HEK293 (cell line): ENCODE results near the gene METAP1.

ENCODE experiments used
- CTCF ChIA-PET: fragments of 350-600 bp; formaldehyde crosslinking; extraction: SDS; loops from one replicate; lab custom pipeline; 2021; ENCODE audit warnings: antibody characterized with exemption; lab: Yijun Ruan, JAX
- POLR2A ChIA-PET: fragments of 300-600 bp; formaldehyde crosslinking; extraction: SDS; loops from one replicate; lab custom pipeline; 2020; ENCODE audit warnings: antibody characterized with exemption, inconsistent platforms; lab: Yijun Ruan, JAX
- H3K27ac ChIP-seq: fragments of 200-500 bp; sonication (Bioruptor generic); 2 replicates; pipeline ENCODE4 v1.5.1; 2014; ENCODE audit warnings: low read depth, low read length, control low read depth, inconsistent platforms; ENCODE audit errors: extremely low read depth
- H3K36me3 ChIP-seq, 2 experiments: fragments of 200-500 bp in 1 of 2; sonication (Bioruptor generic) in 1 of 2; 1 replicate in 1 of 2; 2 replicates in 1 of 2; pipeline ENCODE4 v1.5.1; 2014 to 2017; ENCODE audit warnings: inconsistent platforms in 2 of 2, low read length in 2 of 2; ENCODE audit not compliant: control insufficient read depth in 2 of 2, insufficient read depth in 1 of 2
- H3K4me1 ChIP-seq: fragments of 200-500 bp; sonication (Bioruptor generic); 2 replicates; pipeline ENCODE4 v1.5.1; 2014; ENCODE audit warnings: mild to moderate bottlenecking, low read length, inconsistent platforms; ENCODE audit not compliant: control insufficient read depth, insufficient read depth
- H3K4me3 ChIP-seq: 2 replicates; pipeline ENCODE4 v1.5.1; 2011; ENCODE audit warnings: low read depth, mild to moderate bottlenecking, control low read depth, low read length, moderate library complexity
- H3K9me3 ChIP-seq: fragments of 200-500 bp; sonication (Bioruptor generic); 2 replicates; pipeline ENCODE4 v1.5.1; 2014; ENCODE audit warnings: low read depth, low read length, inconsistent platforms; ENCODE audit not compliant: control insufficient read depth, insufficient read depth
- IKZF3 ChIP-seq: fragments of 450-650 bp; IDR thresholded peaks from 2 replicates; pipeline ENCODE4 v1.5.0; 2018; ENCODE audit warnings: missing biosample characterization, mild to moderate bottlenecking, missing genetic modification characterization, moderate library complexity
- ZBTB8A ChIP-seq: fragments of 450-650 bp; formaldehyde crosslinking; IDR thresholded peaks from 2 replicates; pipeline ENCODE4 v1.5.1; 2016; ENCODE audit warnings: missing biosample characterization, missing genetic modification characterization
- ZFP3 ChIP-seq: fragments of 450-650 bp; formaldehyde crosslinking; IDR thresholded peaks from 2 replicates; pipeline ENCODE4 v1.5.1; 2016; ENCODE audit warnings: low read depth, missing biosample characterization, missing genetic modification characterization
- ZNF140 ChIP-seq: fragments of 450-650 bp; formaldehyde crosslinking; IDR thresholded peaks from 2 replicates; pipeline ENCODE4 v1.5.1; 2016; ENCODE audit warnings: missing biosample characterization, missing genetic modification characterization
- ZNF19 ChIP-seq: fragments of 450-650 bp; formaldehyde crosslinking; IDR thresholded peaks from 2 replicates; pipeline ENCODE4; 2016; ENCODE audit warnings: missing biosample characterization, missing genetic modification characterization, low read depth
- ZNF394 ChIP-seq: fragments of 450-650 bp; formaldehyde crosslinking; IDR thresholded peaks from 2 replicates; pipeline ENCODE4 v1.5.1; 2016; ENCODE audit warnings: missing biosample characterization, missing genetic modification characterization, mild to moderate bottlenecking, moderate library complexity, borderline replicate concordance
- ZNF426 ChIP-seq: fragments of 450-650 bp; formaldehyde crosslinking; IDR thresholded peaks from 2 replicates; pipeline ENCODE4 v1.5.1; 2017; ENCODE audit warnings: missing biosample characterization, missing genetic modification characterization, mild to moderate bottlenecking, inconsistent platforms, moderate library complexity
- ZNF433 ChIP-seq: fragments of 450-650 bp; formaldehyde crosslinking; IDR thresholded peaks from 2 replicates; pipeline ENCODE4 v1.5.1; 2016; ENCODE audit warnings: missing biosample characterization, missing genetic modification characterization, low read depth
- ZNF555 ChIP-seq: fragments of 450-650 bp; formaldehyde crosslinking; conservative IDR thresholded peaks from 2 replicates; pipeline ENCODE4 v1.5.1; 2017; ENCODE audit warnings: missing biosample characterization, mild to moderate bottlenecking, missing genetic modification characterization, inconsistent platforms
- ZNF654 ChIP-seq: fragments of 450-650 bp; formaldehyde crosslinking; IDR thresholded peaks from 2 replicates; pipeline ENCODE4 v1.5.1; 2016; ENCODE audit warnings: low read depth, missing biosample characterization, missing genetic modification characterization
- ZNF670 ChIP-seq: fragments of 450-650 bp; formaldehyde crosslinking; IDR thresholded peaks from 2 replicates; pipeline ENCODE4 v1.5.1; 2016; ENCODE audit warnings: missing biosample characterization, missing genetic modification characterization, low read depth
- ZXDB ChIP-seq: fragments of 450-650 bp; formaldehyde crosslinking; IDR thresholded peaks from 2 replicates; pipeline ENCODE4 v1.5.1; 2016; ENCODE audit warnings: missing biosample characterization, missing genetic modification characterization
- TF ChIP-seq, protein P1 (sequence below): fragments of 450-650 bp; formaldehyde crosslinking; IDR thresholded peaks from 2 replicates; pipeline ENCODE4 v1.5.1; 2016; ENCODE audit warnings: missing biosample characterization, missing genetic modification characterization
- TF ChIP-seq, protein P2 (sequence below): fragments of 450-650 bp; formaldehyde crosslinking; conservative IDR thresholded peaks from 2 replicates; pipeline ENCODE4 v1.5.1; 2016; ENCODE audit warnings: low read depth, missing biosample characterization, missing genetic modification characterization
- TF ChIP-seq, protein P3 (sequence below): fragments of 450-650 bp; formaldehyde crosslinking; IDR thresholded peaks from 2 replicates; pipeline ENCODE4 v1.5.1; 2016; ENCODE audit warnings: missing biosample characterization, missing genetic modification characterization, low read depth
- TF ChIP-seq, protein P4 (sequence below): fragments of 450-650 bp; formaldehyde crosslinking; conservative IDR thresholded peaks from 2 replicates; pipeline ENCODE4 v1.5.1; 2016; ENCODE audit warnings: low read depth, missing biosample characterization, missing genetic modification characterization

METAP1 gene

DNA sequence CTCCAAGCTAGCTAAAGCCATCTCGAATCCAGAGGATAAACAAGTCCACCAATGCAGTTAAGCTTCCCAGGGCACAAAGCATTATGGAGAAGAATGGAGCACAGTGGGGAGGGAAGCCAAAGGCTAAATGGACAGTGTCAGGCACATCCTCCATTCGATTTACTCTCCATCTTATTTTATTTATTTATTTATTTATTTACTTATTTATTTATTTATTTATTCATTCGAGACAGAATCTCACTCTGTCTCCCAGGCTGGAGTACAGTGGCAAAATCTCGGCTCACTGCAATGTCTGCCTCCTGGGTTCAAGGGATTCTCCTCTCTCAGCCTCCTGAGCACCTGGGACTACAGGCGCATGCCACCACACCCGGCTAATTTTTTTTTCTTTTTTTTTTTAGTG is 40.3 kb upstream of the METAP1 start:
- no peak overlapping the region for H3K4me3 ChIP-seq
- ChIA-PET POLR2A (no interaction called here), CTCF (interaction anchor here (0.7 kb wide), 1 partner anchor 26 kb away, joined by 3 read pairs; no protein-coding TSS in a partner anchor)
- no peaks in the 10 kb centered on the region for H3K4me1 ChIP-seq
- H3K9me3 ChIP-seq = no peaks in the 10 kb centered on the region
- TF ChIP-seq ZBTB8A (tag by site-specific recombination) = 0 out of 2 replicates have a peak, but pooled peaks have one; percentile 22
- peak; percentile 48 for TF ChIP-seq ZNF426
- TF ChIP-seq ZXDB (tag by site-specific recombination) = no peak
- peak; percentile 52; the same call in 1 of the 2 replicates for TF ChIP-seq ZNF433 (tag by site-specific recombination)
- peak; percentile 12; the same call in 1 of the 2 replicates for TF ChIP-seq ZNF140 (tag by site-specific recombination)
- TF ChIP-seq, protein P1, sequence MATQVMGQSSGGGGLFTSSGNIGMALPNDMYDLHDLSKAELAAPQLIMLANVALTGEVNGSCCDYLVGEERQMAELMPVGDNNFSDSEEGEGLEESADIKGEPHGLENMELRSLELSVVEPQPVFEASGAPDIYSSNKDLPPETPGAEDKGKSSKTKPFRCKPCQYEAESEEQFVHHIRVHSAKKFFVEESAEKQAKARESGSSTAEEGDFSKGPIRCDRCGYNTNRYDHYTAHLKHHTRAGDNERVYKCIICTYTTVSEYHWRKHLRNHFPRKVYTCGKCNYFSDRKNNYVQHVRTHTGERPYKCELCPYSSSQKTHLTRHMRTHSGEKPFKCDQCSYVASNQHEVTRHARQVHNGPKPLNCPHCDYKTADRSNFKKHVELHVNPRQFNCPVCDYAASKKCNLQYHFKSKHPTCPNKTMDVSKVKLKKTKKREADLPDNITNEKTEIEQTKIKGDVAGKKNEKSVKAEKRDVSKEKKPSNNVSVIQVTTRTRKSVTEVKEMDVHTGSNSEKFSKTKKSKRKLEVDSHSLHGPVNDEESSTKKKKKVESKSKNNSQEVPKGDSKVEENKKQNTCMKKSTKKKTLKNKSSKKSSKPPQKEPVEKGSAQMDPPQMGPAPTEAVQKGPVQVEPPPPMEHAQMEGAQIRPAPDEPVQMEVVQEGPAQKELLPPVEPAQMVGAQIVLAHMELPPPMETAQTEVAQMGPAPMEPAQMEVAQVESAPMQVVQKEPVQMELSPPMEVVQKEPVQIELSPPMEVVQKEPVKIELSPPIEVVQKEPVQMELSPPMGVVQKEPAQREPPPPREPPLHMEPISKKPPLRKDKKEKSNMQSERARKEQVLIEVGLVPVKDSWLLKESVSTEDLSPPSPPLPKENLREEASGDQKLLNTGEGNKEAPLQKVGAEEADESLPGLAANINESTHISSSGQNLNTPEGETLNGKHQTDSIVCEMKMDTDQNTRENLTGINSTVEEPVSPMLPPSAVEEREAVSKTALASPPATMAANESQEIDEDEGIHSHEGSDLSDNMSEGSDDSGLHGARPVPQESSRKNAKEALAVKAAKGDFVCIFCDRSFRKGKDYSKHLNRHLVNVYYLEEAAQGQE = peak; percentile 21; the same call in 1 of the 2 replicates
- no peak for TF ChIP-seq IKZF3 (tag by site-specific recombination)
- TF ChIP-seq, protein P2, sequence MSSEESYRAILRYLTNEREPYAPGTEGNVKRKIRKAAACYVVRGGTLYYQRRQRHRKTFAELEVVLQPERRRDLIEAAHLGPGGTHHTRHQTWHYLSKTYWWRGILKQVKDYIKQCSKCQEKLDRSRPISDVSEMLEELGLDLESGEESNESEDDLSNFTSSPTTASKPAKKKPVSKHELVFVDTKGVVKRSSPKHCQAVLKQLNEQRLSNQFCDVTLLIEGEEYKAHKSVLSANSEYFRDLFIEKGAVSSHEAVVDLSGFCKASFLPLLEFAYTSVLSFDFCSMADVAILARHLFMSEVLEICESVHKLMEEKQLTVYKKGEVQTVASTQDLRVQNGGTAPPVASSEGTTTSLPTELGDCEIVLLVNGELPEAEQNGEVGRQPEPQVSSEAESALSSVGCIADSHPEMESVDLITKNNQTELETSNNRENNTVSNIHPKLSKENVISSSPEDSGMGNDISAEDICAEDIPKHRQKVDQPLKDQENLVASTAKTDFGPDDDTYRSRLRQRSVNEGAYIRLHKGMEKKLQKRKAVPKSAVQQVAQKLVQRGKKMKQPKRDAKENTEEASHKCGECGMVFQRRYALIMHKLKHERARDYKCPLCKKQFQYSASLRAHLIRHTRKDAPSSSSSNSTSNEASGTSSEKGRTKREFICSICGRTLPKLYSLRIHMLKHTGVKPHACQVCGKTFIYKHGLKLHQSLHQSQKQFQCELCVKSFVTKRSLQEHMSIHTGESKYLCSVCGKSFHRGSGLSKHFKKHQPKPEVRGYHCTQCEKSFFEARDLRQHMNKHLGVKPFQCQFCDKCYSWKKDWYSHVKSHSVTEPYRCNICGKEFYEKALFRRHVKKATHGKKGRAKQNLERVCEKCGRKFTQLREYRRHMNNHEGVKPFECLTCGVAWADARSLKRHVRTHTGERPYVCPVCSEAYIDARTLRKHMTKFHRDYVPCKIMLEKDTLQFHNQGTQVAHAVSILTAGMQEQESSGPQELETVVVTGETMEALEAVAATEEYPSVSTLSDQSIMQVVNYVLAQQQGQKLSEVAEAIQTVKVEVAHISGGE = peak; percentile 54; the same call in 1 of the 2 replicates
- peak; percentile 31; the same call in 1 of the 2 replicates for TF ChIP-seq ZNF394 (tag by site-specific recombination)
- TF ChIP-seq, protein P3, sequence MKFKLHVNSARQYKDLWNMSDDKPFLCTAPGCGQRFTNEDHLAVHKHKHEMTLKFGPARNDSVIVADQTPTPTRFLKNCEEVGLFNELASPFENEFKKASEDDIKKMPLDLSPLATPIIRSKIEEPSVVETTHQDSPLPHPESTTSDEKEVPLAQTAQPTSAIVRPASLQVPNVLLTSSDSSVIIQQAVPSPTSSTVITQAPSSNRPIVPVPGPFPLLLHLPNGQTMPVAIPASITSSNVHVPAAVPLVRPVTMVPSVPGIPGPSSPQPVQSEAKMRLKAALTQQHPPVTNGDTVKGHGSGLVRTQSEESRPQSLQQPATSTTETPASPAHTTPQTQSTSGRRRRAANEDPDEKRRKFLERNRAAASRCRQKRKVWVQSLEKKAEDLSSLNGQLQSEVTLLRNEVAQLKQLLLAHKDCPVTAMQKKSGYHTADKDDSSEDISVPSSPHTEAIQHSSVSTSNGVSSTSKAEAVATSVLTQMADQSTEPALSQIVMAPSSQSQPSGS = no peak
- no peak for TF ChIP-seq ZFP3 (tag by site-specific recombination)
- peak; percentile 30 for TF ChIP-seq ZNF555
- no peak for TF ChIP-seq ZNF19 (tag by site-specific recombination)
- TF ChIP-seq ZNF654 (tag by site-specific recombination) = 0 out of 2 replicates have a peak, but pooled peaks have one; percentile 13
- no peak for TF ChIP-seq ZNF670
- TF ChIP-seq, protein P4, sequence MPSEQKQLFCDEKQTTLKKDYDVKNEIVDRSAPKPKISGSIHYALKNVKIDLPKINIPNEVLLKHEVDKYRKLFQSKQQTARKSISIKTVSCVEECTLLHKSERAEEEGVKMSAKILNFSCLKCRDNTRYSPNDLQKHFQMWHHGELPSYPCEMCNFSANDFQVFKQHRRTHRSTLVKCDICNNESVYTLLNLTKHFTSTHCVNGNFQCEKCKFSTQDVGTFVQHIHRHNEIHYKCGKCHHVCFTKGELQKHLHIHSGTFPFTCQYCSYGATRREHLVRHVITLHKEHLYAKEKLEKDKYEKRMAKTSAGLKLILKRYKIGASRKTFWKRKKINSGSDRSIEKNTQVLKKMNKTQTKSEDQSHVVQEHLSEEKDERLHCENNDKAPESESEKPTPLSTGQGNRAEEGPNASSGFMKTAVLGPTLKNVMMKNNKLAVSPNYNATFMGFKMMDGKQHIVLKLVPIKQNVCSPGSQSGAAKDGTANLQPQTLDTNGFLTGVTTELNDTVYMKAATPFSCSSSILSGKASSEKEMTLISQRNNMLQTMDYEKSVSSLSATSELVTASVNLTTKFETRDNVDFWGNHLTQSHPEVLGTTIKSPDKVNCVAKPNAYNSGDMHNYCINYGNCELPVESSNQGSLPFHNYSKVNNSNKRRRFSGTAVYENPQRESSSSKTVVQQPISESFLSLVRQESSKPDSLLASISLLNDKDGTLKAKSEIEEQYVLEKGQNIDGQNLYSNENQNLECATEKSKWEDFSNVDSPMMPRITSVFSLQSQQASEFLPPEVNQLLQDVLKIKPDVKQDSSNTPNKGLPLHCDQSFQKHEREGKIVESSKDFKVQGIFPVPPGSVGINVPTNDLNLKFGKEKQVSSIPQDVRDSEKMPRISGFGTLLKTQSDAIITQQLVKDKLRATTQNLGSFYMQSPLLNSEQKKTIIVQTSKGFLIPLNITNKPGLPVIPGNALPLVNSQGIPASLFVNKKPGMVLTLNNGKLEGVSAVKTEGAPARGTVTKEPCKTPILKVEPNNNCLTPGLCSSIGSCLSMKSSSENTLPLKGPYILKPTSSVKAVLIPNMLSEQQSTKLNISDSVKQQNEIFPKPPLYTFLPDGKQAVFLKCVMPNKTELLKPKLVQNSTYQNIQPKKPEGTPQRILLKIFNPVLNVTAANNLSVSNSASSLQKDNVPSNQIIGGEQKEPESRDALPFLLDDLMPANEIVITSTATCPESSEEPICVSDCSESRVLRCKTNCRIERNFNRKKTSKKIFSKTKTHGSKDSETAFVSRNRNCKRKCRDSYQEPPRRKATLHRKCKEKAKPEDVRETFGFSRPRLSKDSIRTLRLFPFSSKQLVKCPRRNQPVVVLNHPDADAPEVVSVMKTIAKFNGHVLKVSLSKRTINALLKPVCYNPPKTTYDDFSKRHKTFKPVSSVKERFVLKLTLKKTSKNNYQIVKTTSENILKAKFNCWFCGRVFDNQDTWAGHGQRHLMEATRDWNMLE (tag by site-specific recombination) = peak; percentile 68; the same call in 1 of the 2 replicates
- no peak overlapping the region for H3K27ac ChIP-seq
- H3K36me3 ChIP-seq = no peaks in the 10 kb centered on the region
